Liver (tissue), 3 donors: Measurements from ENCODE around the gene SRSF2.

Experiments used
- ATF3 ChIP-seq: IDR thresholded peaks from 2 replicates; pipeline ENCODE4 v1.6.1; 2016; ENCODE audit warnings: antibody characterized with exemption
- CTCF ChIP-seq: fragments of 150-350 bp; IDR thresholded peaks from 2 replicates; pipeline ENCODE4 v1.5.1; 2017; ENCODE audit warnings: improper control_type of control experiment, low read depth, low read length; ENCODE audit not compliant: missing input control
- EGR1 ChIP-seq, 2 donors: IDR thresholded peaks; 2 replicates each; pipeline ENCODE4 v1.6.1; 2016 to 2018; ENCODE audit warnings: antibody characterized with exemption in 2 of 2, low read depth in 2 of 2
- FOXA1 ChIP-seq: IDR thresholded peaks from 2 replicates; pipeline ENCODE4 v1.6.1; 2016; ENCODE audit warnings: antibody characterized with exemption
- HNF4A ChIP-seq, 2 donors: conservative IDR thresholded peaks; 2 replicates each; pipeline ENCODE4 v1.6.1; 2016; ENCODE audit warnings: antibody characterized with exemption in 2 of 2, mild to moderate bottlenecking in 2 of 2
- MAX ChIP-seq: IDR thresholded peaks from 2 replicates; pipeline ENCODE4 v1.6.1; 2016; ENCODE audit warnings: antibody characterized with exemption
- RAD21 ChIP-seq, 2 donors: IDR thresholded peaks; 2 replicates each; pipeline ENCODE4 v1.6.1; 2016; ENCODE audit warnings: antibody characterized with exemption in 2 of 2, mild to moderate bottlenecking in 2 of 2
- YY1 ChIP-seq: IDR thresholded peaks from 2 replicates; pipeline ENCODE4 v1.6.1; 2016; ENCODE audit warnings: antibody characterized with exemption, mild to moderate bottlenecking
- donor health status: healthy.
- donor health status: healthy.

- no peak for TF ChIP-seq MAX
- no peak for TF ChIP-seq RAD21 (IDR thresholded peaks at IDR 0.05)
- TF ChIP-seq HNF4A (conservative IDR thresholded peaks at IDR 0.05): no peak
- TF ChIP-seq YY1: no peak
- no peak for TF ChIP-seq CTCF
- no peak for TF ChIP-seq ATF3
- no peak for TF ChIP-seq EGR1 (IDR thresholded peaks at IDR 0.05; ENCODE audit: low read depth in 2 of 2)
- TF ChIP-seq FOXA1: no peak
Measured at GRCh38 chr17:76700617-76701470, 36.3 kb downstream of the SRSF2 start.
